Measurements from ENCODE around the gene PCIF1. TPM values are rescaled to one million over a fixed set of nuclear protein-coding genes. Genes with fewer than 3 reads are reported as not detected.
A peak's percentile ranks its signal among the peaks of the same experiment; 100 is the strongest.

The PCIF1 gene
- total and polyA plus RNA-seq, 9 of the 15 experiments (the other 6 are each of a cell fraction or from before 2014, with no cell fraction given) = 5.8 to 29.4 (median 11.3) TPM

DNA sequence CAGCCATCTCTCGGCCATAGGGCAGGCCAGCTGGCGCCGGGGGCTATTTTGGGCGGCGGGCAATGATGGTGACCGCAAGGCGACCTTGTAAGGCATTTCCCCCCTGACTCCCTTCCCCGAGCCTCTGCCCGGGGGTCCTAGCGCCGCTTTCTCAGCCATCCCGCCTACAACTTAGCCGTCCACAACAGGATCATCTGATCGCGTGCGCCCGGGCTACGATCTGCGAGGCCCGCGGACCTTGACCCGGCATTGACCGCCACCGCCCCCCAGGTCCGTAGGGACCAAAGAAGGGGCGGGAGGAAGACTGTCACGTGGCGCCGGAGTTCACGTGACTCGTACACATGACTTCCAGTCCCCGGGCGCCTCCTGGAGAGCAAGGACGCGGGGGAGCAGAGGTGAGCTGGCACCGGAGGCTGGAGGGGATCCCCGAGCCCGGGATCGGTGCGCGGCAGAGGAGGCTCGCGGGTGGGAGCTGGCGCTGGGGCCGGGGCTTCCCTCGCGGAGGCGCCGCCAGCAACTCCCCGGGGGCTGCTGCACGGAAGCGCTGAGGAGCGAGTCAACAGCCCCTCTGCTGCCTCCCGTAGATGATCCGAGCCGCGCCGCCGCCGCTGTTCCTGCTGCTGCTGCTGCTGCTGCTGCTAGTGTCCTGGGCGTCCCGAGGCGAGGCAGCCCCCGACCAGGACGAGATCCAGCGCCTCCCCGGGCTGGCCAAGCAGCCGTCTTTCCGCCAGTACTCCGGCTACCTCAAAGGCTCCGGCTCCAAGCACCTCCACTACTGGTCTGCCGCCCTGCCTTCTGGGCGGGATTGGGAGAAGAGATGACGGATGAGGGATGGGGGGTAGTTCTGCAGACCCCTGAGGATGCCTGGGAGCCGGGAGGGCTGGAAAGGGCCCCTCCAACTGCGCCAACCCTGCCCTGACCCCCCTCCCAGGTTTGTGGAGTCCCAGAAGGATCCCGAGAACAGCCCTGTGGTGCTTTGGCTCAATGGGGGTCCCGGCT lies 43.2 kb upstream of the PCIF1 start, which contains the start of the genes CTSA and NEURL2 (continued):
- TF ChIP-seq CBX8 (IDR thresholded peaks at IDR 0.05; ENCODE audit: borderline replicate concordance, extremely low read depth, low read depth, low read length, poor library complexity, severe bottlenecking) (no peak), HDAC6 (IDR thresholded peaks at IDR 0.05; ENCODE audit: low read depth, low read length) (no peak), BRD4 (IDR thresholded peaks at IDR 0.05) (no peak), SMAD2 (IDR thresholded peaks at IDR 0.05; ENCODE audit: low read depth, low read length) (no peak), NR4A1 (CRISPR knock-in tag; IDR thresholded peaks at IDR 0.05) (no peak), NR4A1 (tag; IDR thresholded peaks at IDR 0.05) (peak; percentile 56; the same call in 1 of the 2 replicates), ZFPM2 (CRISPR knock-in tag; IDR thresholded peaks at IDR 0.05) (no peak), CBX1 (IDR thresholded peaks at IDR 0.05; ENCODE audit: low read depth) (peak; percentile 96), POLR2B (IDR thresholded peaks at IDR 0.05; ENCODE audit: low read depth, partially characterized antibody) (no peak), FOXA1 (IDR thresholded peaks at IDR 0.05; ENCODE audit: borderline replicate concordance) (no peak), CEBPB (tag; IDR thresholded peaks at IDR 0.05) (no peak), EGR1 (conservative IDR thresholded peaks at IDR 0.05) (peak; percentile 67), THRAP3 (IDR thresholded peaks at IDR 0.05; ENCODE audit: borderline replicate concordance) (no peak), BRD9 (IDR thresholded peaks at IDR 0.05; ENCODE audit: low read depth, partially characterized antibody) (no peak), SNRNP70 (optimal IDR thresholded peaks at IDR 0.05; ENCODE audit: low read depth, low read length) (no peak), GTF2F1 (IDR thresholded peaks at IDR 0.05; ENCODE audit: low read depth, low read length) (no peak), BDP1 (IDR thresholded peaks at IDR 0.05; ENCODE audit: insufficient read depth, insufficient read length) (no peak), FOXK2 (conservative IDR thresholded peaks at IDR 0.05 in 1 of 2, IDR thresholded peaks at IDR 0.05 in 1 of 2; ENCODE audit: low read depth in 2 of 2) (peak; percentile 85 to 93), SREBF1 (IDR thresholded peaks at IDR 0.05; ENCODE audit: borderline replicate concordance, low read depth, low read length) (no peak), SREBF2 (CRISPR knock-in tag; IDR thresholded peaks at IDR 0.05) (no peak)
- TF ChIP-seq, protein P1, sequence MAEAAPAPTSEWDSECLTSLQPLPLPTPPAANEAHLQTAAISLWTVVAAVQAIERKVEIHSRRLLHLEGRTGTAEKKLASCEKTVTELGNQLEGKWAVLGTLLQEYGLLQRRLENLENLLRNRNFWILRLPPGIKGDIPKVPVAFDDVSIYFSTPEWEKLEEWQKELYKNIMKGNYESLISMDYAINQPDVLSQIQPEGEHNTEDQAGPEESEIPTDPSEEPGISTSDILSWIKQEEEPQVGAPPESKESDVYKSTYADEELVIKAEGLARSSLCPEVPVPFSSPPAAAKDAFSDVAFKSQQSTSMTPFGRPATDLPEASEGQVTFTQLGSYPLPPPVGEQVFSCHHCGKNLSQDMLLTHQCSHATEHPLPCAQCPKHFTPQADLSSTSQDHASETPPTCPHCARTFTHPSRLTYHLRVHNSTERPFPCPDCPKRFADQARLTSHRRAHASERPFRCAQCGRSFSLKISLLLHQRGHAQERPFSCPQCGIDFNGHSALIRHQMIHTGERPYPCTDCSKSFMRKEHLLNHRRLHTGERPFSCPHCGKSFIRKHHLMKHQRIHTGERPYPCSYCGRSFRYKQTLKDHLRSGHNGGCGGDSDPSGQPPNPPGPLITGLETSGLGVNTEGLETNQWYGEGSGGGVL (CRISPR knock-in tag; IDR thresholded peaks at IDR 0.05) = no peak
- TF ChIP-seq, protein P2, sequence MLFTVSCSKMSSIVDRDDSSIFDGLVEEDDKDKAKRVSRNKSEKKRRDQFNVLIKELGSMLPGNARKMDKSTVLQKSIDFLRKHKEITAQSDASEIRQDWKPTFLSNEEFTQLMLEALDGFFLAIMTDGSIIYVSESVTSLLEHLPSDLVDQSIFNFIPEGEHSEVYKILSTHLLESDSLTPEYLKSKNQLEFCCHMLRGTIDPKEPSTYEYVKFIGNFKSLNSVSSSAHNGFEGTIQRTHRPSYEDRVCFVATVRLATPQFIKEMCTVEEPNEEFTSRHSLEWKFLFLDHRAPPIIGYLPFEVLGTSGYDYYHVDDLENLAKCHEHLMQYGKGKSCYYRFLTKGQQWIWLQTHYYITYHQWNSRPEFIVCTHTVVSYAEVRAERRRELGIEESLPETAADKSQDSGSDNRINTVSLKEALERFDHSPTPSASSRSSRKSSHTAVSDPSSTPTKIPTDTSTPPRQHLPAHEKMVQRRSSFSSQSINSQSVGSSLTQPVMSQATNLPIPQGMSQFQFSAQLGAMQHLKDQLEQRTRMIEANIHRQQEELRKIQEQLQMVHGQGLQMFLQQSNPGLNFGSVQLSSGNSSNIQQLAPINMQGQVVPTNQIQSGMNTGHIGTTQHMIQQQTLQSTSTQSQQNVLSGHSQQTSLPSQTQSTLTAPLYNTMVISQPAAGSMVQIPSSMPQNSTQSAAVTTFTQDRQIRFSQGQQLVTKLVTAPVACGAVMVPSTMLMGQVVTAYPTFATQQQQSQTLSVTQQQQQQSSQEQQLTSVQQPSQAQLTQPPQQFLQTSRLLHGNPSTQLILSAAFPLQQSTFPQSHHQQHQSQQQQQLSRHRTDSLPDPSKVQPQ (CRISPR knock-in tag; IDR thresholded peaks at IDR 0.05; ENCODE audit: borderline replicate concordance) = peak; percentile 64; the same call in 1 of the 2 replicates

Data from K562 (cell line).